DMS 273 (cell line): ENCODE results near the gene ADCK1.
"Not testable (repeated sequence)": the region's sequence is repeated elsewhere in the genome, so short reads cannot be mapped to it uniquely, and the experiment has no call there.

Source experiments
- DNase-seq: peaks from one replicate; lab custom pipeline; 2025; ENCODE audit not compliant: unreplicated experiment; lab: John Stamatoyannopoulos, UW

Gene ADCK1

GRCh38 chr14:77809011-77809410, 9.1 kb downstream of the ADCK1 start:
- DNase-seq: no peak

DNA sequence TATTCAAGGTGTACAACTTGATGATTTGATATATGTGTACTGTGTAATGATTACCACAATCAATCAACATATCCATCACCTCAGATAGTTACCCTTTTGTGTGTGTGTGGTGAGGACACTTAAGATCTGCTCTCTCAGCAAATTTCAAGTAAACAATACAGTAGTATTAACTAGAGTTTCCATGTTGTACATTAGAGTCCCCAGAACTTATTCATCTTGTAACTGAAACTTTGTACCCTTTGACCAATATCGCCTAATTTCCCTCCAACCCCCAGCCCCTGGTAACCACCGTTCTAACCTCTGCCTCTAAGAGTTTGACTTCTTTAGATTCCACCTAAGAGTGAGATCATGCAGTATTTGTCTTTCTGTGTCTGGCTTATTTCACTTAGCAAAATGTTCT, 12.1 kb downstream of the ADCK1 start:
- DNase-seq: no peak

DNA sequence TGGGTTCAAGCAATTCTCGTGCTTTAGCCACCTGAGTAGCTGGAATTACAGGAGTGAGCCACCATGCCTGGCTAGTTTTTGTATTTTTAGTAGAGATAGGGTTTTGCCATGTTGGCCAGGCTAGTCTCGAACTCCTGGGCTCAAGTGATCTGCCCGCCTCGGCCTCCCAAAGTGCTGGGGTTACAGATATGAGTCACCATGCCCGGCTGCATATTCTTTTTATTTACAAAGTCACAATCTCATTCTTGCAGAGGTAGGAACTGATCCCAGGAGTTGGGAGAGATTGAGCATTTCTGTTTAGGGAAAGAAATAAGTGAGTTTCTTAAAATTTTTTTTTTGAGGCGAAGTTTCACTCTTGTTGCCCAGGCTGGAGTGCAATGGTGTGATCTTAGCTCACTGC, 12.8 kb downstream of the ADCK1 start:
- DNase-seq: not testable (repeated sequence)

GRCh38 chr14:77822307-77822706, 22.4 kb downstream of the ADCK1 start:
- DNase-seq: no peak

GRCh38 chr14:77822741-77823140, 22.8 kb downstream of the ADCK1 start:
- DNase-seq: no peak

DNA sequence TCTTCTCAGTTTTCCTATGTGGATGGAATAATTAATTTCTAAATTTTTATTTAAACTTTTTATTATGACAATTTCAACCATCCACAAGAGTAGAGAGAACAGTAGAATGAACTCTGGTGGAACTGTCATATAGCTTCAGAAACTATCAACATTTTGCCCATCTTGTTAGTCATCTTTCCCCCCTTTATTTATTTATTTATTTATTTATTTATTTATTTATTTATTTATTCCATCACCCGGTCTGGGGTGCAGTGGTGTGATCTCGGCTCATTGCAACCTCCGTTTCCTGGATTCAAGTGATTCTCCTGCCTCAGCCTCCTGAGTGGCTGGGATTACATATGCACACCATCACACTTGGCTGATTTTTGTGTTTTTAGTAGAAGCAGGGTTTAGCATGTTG, 23.5 kb downstream of the ADCK1 start:
- no peak for DNase-seq

GRCh38 chr14:77825895-77826519, 26.1 kb downstream of the ADCK1 start:
- no peak for DNase-seq

DNA sequence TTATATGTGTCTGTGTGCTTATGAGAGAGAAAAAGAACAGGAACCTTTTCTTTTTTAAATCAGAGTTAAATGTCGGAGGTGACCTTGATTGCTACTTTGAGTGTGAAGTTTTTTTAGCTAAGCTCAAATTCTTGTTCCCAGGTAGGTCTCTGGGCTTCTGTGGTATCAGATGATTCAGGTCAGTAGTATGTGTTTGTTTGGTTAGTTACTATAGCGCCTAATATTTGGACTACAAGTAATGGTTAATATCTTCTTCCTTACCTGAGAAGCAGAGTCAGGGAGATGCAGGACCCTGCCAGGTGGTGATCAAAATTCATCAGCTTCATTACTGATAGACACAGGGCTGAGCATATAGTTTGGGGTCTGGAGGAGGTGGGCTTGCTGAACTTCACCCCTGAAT, 30.8 kb downstream of the ADCK1 start:
- no peak for DNase-seq

GRCh38 chr14:77832297-77832696, 32.4 kb downstream of the ADCK1 start:
- no peak for DNase-seq

- peak; percentile 40 for DNase-seq
Measured at GRCh38 chr14:77837926-77838325, 38.0 kb downstream of the ADCK1 start.

DNA sequence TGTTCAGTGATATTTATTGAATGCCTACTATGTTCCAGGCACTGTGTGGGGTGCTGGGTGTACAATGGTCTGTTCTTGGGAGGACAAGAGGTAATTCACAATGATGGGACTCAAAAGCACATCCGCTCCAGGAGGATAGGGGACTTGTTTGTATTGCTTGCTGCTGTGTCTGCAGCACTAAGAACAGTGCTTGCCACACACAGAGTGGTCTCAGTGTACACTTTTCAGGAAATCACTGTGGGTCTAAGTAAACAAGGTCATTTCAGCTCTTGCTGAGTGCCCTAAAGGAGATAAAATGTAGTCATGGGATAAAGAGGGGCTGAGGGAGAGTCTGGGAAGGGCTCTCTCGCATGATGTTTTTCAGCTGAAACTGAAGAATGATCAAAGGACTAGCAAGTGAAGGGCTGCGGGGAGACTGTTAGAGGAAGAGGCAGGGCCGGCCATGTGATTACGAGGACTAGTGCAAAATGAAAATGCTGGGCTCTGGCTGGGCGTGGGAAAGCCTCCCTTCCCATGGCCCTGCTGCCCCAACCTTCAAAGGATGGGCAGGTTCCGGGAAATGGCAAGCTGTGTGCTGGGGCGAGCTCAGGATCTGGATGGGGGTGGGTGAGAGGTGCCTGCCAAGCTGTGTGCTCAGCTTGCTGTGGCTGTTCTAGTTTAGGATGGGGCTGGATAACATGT, 39.1 kb downstream of the ADCK1 start:
- DNase-seq: no peak

- DNase-seq: peak; percentile 95
Measured at GRCh38 chr14:77843195-77843594, 43.3 kb downstream of the ADCK1 start.

GRCh38 chr14:77843651-77844050, 43.7 kb downstream of the ADCK1 start:
- peak; percentile 94 for DNase-seq

- peak; percentile 32 for DNase-seq
Measured at GRCh38 chr14:77844802-77845201, 44.9 kb downstream of the ADCK1 start.

GRCh38 chr14:77848031-77848430, 48.1 kb downstream of the ADCK1 start:
- DNase-seq: peak; percentile 60

DNA sequence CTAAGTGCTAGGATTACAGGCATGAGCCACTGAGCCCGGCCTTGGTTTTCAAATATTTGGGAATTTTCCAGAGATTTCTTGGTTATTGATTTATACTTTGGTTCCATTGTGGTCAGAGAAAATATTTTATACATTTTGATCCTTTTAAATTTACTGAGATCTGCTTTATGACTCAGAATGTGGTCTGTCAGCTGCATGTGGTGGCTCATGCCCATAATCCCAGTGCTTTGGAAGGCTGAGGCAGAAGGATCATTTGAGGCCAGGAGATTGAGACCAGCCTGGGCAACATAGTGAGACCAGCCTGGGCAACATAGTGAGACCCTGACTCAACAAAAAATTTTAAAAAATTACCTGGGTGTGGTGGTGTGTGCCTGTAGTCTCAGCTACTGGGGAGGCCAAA, 49.8 kb downstream of the ADCK1 start:
- DNase-seq: no peak

- DNase-seq: no peak
Measured at GRCh38 chr14:77853919-77854318, 54.0 kb downstream of the ADCK1 start.

DNA sequence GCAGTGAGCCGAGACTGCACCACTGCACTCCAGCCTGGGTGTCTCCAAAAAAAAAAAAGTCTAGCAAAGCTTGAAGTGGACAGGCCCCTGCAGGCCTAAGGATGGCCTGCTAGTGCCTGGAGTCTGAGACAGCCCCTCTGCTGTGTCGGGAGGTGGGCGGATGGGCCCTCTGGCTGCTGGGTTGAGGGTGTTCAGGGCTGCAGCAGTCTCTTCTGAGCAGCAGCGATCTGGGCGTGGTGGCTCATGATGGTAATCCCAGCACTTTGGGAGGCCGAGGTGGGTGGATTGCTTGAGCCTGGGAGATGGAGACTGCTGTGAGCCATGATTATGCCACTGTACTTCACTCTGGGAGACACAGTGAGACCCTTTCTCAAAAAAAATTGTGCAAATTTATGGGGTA, 57.0 kb downstream of the ADCK1 start:
- no peak for DNase-seq

DNA sequence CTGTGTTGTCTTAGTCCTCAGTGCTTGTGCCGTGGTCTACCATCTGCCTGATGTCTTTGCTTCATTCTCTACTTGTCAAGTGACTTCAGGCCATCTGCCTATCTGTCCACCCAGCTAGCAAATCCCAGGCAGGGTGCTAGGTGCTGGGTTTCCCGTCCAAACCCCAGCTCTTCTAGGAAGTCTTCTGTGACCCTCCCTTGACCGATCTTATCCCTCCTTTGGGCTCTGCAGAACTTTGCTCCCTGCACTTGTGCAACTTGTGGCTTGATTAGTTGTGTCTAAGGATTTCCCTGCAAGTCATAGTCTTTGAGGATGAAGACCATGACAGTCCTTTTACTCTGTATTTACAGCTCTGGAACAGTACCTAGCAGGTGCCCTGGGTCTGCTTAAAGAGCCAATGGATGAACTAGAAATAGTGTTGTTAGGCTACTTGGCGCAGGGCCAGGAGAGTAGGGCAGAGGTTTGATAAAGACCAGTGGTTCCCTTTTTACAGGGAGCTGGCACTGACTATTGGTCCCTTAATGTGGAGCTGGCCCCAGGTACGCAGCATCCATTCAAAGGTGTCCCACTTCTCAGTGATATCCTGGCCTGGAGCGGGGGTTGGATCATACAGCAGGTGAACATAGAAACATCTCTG, 60.1 kb downstream of the ADCK1 start:
- DNase-seq: peak; percentile 27

DNA sequence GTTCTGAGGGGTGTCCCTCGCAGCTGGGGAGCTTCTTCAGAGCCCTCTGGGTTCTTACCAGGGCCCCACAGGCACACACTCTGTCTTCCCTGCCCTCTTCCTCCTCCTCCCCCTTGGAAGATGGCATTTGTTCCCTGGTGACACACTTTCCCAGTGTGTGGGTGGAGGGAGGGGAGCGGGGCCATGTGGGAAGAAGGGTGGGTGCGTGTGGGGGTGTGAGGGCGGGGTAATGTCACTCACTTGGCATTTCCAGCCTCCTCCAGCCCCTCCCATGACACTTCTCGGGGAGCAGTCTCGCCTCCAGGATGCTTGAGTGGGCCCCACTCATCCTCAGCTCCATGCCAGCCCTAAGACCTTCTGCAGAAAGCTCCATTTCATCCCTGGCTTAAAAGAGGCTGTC, 61.3 kb downstream of the ADCK1 start:
- no peak for DNase-seq

GRCh38 chr14:77862154-77862786, 62.4 kb downstream of the ADCK1 start:
- peak; percentile 84 for DNase-seq

DNA sequence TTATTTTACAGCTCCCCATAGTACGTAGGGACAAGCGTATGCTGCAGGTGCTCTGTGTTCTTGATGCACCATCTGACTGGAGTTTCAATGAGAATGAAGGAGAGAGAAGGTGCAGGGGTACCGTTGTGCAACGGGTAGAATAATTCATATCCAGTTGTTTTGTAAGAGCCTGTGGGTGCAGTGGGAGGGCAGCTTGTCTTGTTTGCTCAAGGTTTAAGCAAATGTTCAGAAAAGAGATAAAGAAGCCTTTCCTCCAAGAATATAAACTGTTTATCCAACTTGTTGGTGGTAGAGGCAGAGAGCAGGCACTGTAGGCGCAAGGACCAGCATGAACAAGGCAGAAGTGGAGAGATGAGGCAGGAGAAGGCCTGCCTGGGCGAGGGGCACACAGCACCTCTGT, 64.2 kb downstream of the ADCK1 start:
- no peak for DNase-seq
